Lung (tissue), 12 donors: Measurements from ENCODE around the gene C9orf153. TPM values are rescaled to one million over a fixed set of nuclear protein-coding genes. Genes with fewer than 3 reads are reported as not detected.

Experiments used
- ATAC-seq: fragments of 200-7000 bp; cut with Tn5 transposase; one replicate; pipeline ENCODE4 v1.9.1; 2020; ENCODE audit warnings: moderate number of reproducible peaks; ENCODE audit not compliant: insufficient read depth, low FRiP score
- DNase-seq, 3 donors: peaks; one replicate each; pipeline ENCODE4 v3.0.0-alpha.2; 2013 to 2017
- H3K27ac ChIP-seq, 2 donors: one replicate each; pipeline ENCODE4 v1.5.1; 2013; ENCODE audit warnings: mild to moderate bottlenecking in 2 of 2, moderate library complexity in 2 of 2, control low read depth in 1 of 2, inconsistent platforms in 1 of 2, low read depth in 1 of 2, low read length in 1 of 2
- H3K27me3 ChIP-seq, 3 donors: one replicate each; pipeline ENCODE4 v1.5.1; 2013; ENCODE audit warnings: low read length in 2 of 3; ENCODE audit not compliant: control insufficient read depth in 3 of 3, insufficient read depth in 3 of 3
- H3K36me3 ChIP-seq, 4 donors: one replicate each; pipeline ENCODE4 v1.5.1; 2013; ENCODE audit warnings: low read length in 4 of 4, mild to moderate bottlenecking in 1 of 4, moderate library complexity in 1 of 4; ENCODE audit not compliant: control insufficient read depth in 4 of 4, insufficient read depth in 4 of 4
- H3K4me1 ChIP-seq, 5 donors: one replicate each; pipeline ENCODE4 v1.5.1; 2013; ENCODE audit warnings: low read length in 5 of 5, mild to moderate bottlenecking in 2 of 5, moderate library complexity in 1 of 5; ENCODE audit not compliant: control insufficient read depth in 5 of 5, insufficient read depth in 5 of 5
- H3K4me3 ChIP-seq: one replicate; pipeline ENCODE4 v1.5.1; 2013; ENCODE audit warnings: mild to moderate bottlenecking, control low read depth, moderate library complexity
- H3K9ac ChIP-seq, 2 donors: one replicate each; pipeline ENCODE4 v1.5.1; 2013; ENCODE audit warnings: low read length in 2 of 2, control low read depth in 1 of 2; ENCODE audit not compliant: insufficient read depth in 1 of 2
- H3K9me3 ChIP-seq, 4 donors: one replicate each; pipeline ENCODE4 v1.5.1; 2013; ENCODE audit warnings: low read length in 3 of 4, mild to moderate bottlenecking in 1 of 4, moderate library complexity in 1 of 4; ENCODE audit not compliant: control insufficient read depth in 4 of 4, insufficient read depth in 3 of 4
- WGBS, 2 donors: extraction: QIAGEN DNeasy Blood & Tissue Kit; methylation state at CpG; one replicate each; pipeline ENCODE4 v1.1.7; 2013; 5-methylcytosine and 5-hydroxymethylcytosine counted together
- polyA plus RNA-seq, 2 donors: library from polyadenylated mRNA; stranded (reverse); fragments of 200-250 nt; gene quantifications; one replicate each; pipeline ENCODE4 v1.2.1, GENCODE V29; 2013
- total RNA-seq, 2 donors: library from RNA; depleted of rRNA in 1 of 2; stranded (reverse); fragments of >200 nt in 1 of 2; gene quantifications; one replicate each; pipeline ENCODE4 v1.2.1, GENCODE V29; 2014 to 2021
- TF ChIP-seq, protein P1 (sequence below): IDR thresholded peaks from 2 replicates; pipeline ENCODE4 v1.5.1; 2012; ENCODE audit warnings: mild to moderate bottlenecking; ENCODE audit errors: control extremely low read depth, extremely low read depth
- donor health status: control.
- donor health status: control.
- donor health status: Bipolar disorder and iron deficiency.
- donor health status: healthy.
- donor health status: DM: yes; HTN: yes; CAD: no.

The C9orf153 gene
- total and polyA plus RNA-seq, 4 donors = 0.02 to 2.7 (median 0.19) TPM

DNA sequence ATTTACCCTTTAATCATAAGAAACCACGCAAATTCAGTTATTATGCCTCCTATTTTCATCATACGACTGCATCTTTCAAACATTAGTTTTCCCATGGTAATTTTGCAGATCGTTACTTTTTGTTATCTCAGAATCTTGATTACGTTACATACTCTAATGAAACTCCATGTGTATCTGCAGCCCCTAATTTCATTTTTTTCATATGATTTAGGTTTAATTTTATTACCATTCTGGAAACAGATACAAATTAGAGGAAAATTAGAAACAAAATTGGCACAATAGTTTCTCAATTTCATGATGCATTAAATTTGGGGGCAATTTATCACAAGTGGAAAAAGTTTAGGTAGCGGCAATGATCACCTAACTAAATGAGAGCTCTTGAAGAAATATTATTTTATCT lies 52.3 kb downstream of the C9orf153 start:
- H3K4me1 ChIP-seq = no peaks in the 10 kb centered on the region
- no peak overlapping the region for H3K9ac ChIP-seq
- ATAC-seq (no peak), DNase-seq (no peak)
- TF ChIP-seq, protein P1, sequence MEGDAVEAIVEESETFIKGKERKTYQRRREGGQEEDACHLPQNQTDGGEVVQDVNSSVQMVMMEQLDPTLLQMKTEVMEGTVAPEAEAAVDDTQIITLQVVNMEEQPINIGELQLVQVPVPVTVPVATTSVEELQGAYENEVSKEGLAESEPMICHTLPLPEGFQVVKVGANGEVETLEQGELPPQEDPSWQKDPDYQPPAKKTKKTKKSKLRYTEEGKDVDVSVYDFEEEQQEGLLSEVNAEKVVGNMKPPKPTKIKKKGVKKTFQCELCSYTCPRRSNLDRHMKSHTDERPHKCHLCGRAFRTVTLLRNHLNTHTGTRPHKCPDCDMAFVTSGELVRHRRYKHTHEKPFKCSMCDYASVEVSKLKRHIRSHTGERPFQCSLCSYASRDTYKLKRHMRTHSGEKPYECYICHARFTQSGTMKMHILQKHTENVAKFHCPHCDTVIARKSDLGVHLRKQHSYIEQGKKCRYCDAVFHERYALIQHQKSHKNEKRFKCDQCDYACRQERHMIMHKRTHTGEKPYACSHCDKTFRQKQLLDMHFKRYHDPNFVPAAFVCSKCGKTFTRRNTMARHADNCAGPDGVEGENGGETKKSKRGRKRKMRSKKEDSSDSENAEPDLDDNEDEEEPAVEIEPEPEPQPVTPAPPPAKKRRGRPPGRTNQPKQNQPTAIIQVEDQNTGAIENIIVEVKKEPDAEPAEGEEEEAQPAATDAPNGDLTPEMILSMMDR = no peak
- H3K36me3 ChIP-seq = no peaks in the 10 kb centered on the region
- no peak overlapping the region for H3K4me3 ChIP-seq
- 71 to 84% methylated on average over 5 of the region's 5 CpGs for WGBS, 2 donors
- no peaks in the 10 kb centered on the region for H3K27me3 ChIP-seq
- H3K27ac ChIP-seq = no peak overlapping the region
- H3K9me3 ChIP-seq = no peaks in the 10 kb centered on the region

DNA sequence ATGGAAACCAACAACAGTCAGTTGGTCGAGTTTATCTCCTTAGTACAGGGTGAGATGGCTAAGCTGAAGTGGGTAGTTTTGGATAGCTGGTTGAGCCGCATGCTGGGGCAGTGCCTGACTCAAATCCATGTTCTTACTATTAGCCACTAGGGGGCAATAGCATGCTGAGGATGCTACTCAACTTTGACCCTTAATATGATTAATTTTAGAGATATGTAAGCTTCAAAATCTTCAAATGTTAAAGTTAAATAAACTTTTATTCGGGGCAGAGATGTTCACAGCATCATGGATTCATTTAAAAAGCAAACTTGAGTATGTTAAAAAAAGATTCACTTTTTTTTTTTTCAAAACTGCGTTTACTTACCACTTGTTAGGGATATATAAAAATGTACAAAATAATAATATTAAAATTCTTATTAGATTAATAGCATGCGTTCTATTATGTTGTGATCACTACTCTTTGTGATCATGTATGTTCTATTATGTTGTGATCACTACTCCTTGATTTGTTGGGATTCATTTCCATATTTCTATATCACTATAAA lies 57.0 kb downstream of the C9orf153 start:
- H3K4me1 ChIP-seq = peaks cover 0 to 7% (median 0%) of the 10 kb centered on the region in 5 donors
- no peaks in the 10 kb centered on the region for H3K36me3 ChIP-seq
- H3K9ac ChIP-seq = no peak overlapping the region
- H3K27ac ChIP-seq = no peak overlapping the region
- no peaks in the 10 kb centered on the region for H3K27me3 ChIP-seq
- no peaks in the 10 kb centered on the region for H3K9me3 ChIP-seq
- peak in 2 of 3 donors; percentile 35 to 54 for DNase-seq
- 25 to 26% methylated on average over 5 of the region's 5 CpGs for whole genome bisulfite sequencing, 2 donors
- H3K4me3 ChIP-seq = no peak overlapping the region
- peak; percentile 66 for ATAC-seq
- TF ChIP-seq, protein P1 = peak; percentile 47

DNA sequence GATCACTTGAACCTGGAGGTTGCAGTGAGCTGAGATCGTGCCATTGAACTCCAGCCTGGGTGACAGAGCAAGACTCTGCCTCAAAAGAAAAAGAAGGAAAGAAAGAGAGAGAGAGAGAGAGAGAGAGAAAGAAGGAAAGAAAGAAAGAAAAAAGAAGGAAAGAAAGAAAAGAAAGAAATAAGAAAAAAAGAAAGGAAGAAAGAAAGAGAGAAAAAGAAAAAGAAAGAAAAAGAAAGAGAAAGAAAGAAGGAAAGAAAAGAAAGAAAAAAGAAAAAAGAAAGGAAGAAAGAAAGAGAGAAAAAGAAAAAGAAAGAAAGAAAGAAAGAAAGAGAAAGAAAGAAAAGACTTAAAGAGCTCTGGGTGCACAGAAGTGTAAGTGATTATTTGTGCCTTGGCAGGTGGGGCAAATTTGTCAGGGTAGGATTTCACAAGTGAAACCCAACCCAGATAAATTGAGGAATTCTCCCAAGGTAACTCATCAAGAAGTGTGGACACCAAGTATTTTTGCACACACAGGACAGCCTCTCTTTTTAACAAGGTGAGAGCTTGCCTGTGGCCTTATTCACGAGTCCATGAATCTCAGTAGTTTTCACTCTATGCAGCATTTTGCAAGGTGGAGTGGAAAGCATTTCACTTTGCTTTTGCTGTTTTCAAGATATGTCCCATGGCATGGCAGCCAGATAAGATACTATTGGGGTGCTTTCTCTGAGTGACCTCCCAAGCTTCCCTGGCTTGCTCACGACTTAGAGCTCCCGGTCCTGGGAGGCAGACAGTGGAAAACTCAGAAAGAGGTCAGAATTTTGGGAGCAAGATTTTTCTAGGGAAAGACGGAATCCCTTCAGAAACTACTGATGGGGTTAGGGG lies 57.8 kb downstream of the C9orf153 start:
- Histone ChIP-seq H3K4me3 (no peak overlapping the region), H3K36me3 (no peaks in the 10 kb centered on the region), H3K9me3 (no peaks in the 10 kb centered on the region), H3K27ac (no peak overlapping the region), H3K9ac (no peak overlapping the region), H3K27me3 (no peaks in the 10 kb centered on the region), H3K4me1 (peaks cover 0 to 7% (median 0%) of the 10 kb centered on the region in 5 donors)
- ATAC-seq (no peak), DNase-seq (no peak)
- TF ChIP-seq, protein P1 = no peak
- 87 to 88% methylated on average over 5 of the region's 5 CpGs for WGBS, 2 donors
